ENCODE results near the gene SLAMF9. TPM values are rescaled to one million over a fixed set of nuclear protein-coding genes. Genes with fewer than 3 reads are reported as not detected.

Gene SLAMF9
- total RNA-seq, 1 experiment from 2014 or later = not detected

- Histone ChIP-seq H3K4me1 (ENCODE audit: control insufficient read depth in 1 of 2, insufficient read depth in 2 of 2, low read length in 2 of 2) (peaks cover 21 to 42% of the 10 kb centered on the region in 2 experiments), H3K9ac (ENCODE audit: low read length) (peak overlapping the region; percentile 87), H2AFZ (ENCODE audit: low read depth, low read length, poor library complexity, severe bottlenecking) (no peak overlapping the region), H3K27me3 (ENCODE audit: insufficient read depth, low read length) (no peaks in the 10 kb centered on the region), H3K9me2 (ENCODE audit: insufficient read depth) (no peaks in the 10 kb centered on the region), H3K27ac (ENCODE audit: low read depth, low read length) (peak overlapping the region; percentile 33; the same call in 1 of the 2 replicates), H3K4me2 (ENCODE audit: low read length) (peak overlapping the region; percentile 93), H3K4me3 (replicated peaks in 1 of 2; ENCODE audit: low read depth in 1 of 2, low read length in 2 of 2) (peak overlapping the region; percentile 57 to 62), H4K20me1 (ENCODE audit: insufficient read depth) (no peaks in the 10 kb centered on the region; the same call in 1 of the 2 replicates), H3K36me3 (ENCODE audit: control insufficient read depth in 1 of 2, insufficient read depth in 2 of 2, low read length in 2 of 2) (peaks cover 0 to under 1% of the 10 kb centered on the region in 2 experiments; a peak in 2 of 4 replicates), H3K79me2 (ENCODE audit: insufficient read depth, low read length) (peaks cover 36% of the 10 kb centered on the region), H3K9me3 (ENCODE audit: control insufficient read depth in 1 of 2, insufficient read depth in 1 of 2, low read depth in 1 of 2, low read length in 2 of 2) (no peaks in the 10 kb centered on the region)
- DNase-seq (ENCODE audit: low read depth, low spot score) (no peak), ATAC-seq (peak; percentile 10)
- ChIA-PET CTCF (interaction anchor here (1.5 kb wide), 1 partner anchor 82 kb away, joined by 13 read pairs; no protein-coding TSS in a partner anchor), RAD21 (ENCODE audit: low non-redundant PET in 1 of 2, low total read pairs in 2 of 2, uncharacterized antibody in 2 of 2, unreplicated experiment in 2 of 2) (no interaction called here), POLR2A (interaction anchor here (1.6 kb wide), 1 partner anchor 10 kb away, joined by 8 read pairs; no protein-coding TSS in a partner anchor)
- TSS peak; percentile 69 for BruUV-seq (replicated peaks)
- TF ChIP-seq FOSL1 (IDR thresholded peaks at IDR 0.05; ENCODE audit: low read depth) = no peak
- TF ChIP-seq JUND (IDR thresholded peaks at IDR 0.05) = no peak
- no peak for TF ChIP-seq CEBPB (IDR thresholded peaks at IDR 0.05; ENCODE audit: low read depth)
- TF ChIP-seq, protein P1, sequence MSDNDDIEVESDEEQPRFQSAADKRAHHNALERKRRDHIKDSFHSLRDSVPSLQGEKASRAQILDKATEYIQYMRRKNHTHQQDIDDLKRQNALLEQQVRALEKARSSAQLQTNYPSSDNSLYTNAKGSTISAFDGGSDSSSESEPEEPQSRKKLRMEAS (IDR thresholded peaks at IDR 0.05) = no peak
- no peak for TF ChIP-seq POLR2A (IDR thresholded peaks at IDR 0.05; ENCODE audit: borderline replicate concordance, extremely low read depth, insufficient read depth, insufficient read length)
- TF ChIP-seq REST (IDR thresholded peaks at IDR 0.05; ENCODE audit: low read depth) = no peak
- no peak for TF ChIP-seq EZH2phosphoT487 (IDR thresholded peaks at IDR 0.05; ENCODE audit: borderline replicate concordance)
- TF ChIP-seq, protein P2, sequence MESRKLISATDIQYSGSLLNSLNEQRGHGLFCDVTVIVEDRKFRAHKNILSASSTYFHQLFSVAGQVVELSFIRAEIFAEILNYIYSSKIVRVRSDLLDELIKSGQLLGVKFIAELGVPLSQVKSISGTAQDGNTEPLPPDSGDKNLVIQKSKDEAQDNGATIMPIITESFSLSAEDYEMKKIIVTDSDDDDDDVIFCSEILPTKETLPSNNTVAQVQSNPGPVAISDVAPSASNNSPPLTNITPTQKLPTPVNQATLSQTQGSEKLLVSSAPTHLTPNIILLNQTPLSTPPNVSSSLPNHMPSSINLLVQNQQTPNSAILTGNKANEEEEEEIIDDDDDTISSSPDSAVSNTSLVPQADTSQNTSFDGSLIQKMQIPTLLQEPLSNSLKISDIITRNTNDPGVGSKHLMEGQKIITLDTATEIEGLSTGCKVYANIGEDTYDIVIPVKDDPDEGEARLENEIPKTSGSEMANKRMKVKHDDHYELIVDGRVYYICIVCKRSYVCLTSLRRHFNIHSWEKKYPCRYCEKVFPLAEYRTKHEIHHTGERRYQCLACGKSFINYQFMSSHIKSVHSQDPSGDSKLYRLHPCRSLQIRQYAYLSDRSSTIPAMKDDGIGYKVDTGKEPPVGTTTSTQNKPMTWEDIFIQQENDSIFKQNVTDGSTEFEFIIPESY (IDR thresholded peaks at IDR 0.05; ENCODE audit: extremely low read depth, insufficient replicate concordance, low read length) = no peak
- intact Hi-C loops (cut with micrococcal nuclease) = no loop called here
Measured at GRCh38 chr1:159925719-159926078, 28.3 kb downstream of the SLAMF9 start.
